AG04450 (cell line): ENCODE results near the gene EFTUD2. TPM values are rescaled to one million over a fixed set of nuclear protein-coding genes. Genes with fewer than 3 reads are reported as not detected.

Source experiments
- CTCF ChIA-PET: fragments of 300-600, 350-600 bp; formaldehyde crosslinking; extraction: SDS; loops from one replicate; lab custom pipeline; 2022; ENCODE audit warnings: antibody characterized with exemption, inconsistent platforms; lab: Charles Lee
- POLR2A ChIA-PET: fragments of 350-600 bp; formaldehyde crosslinking; extraction: SDS; loops from one replicate; lab custom pipeline; 2021; ENCODE audit warnings: antibody characterized with exemption, inconsistent platforms; lab: Yijun Ruan, JAX
- DNase-seq: peaks from one replicate; pipeline ENCODE4 v3.0.0-alpha.2; 2011; ENCODE audit warnings: low read depth, low spot score
- H3K27ac ChIP-seq: one replicate; pipeline ENCODE4 v1.5.1; 2012; ENCODE audit warnings: low read depth, low read length, control low read depth
- H3K27me3 ChIP-seq: one replicate; pipeline ENCODE4 v1.6.0; 2012; ENCODE audit warnings: low read length; ENCODE audit not compliant: control insufficient read depth, insufficient read depth
- H3K4me3 ChIP-seq: 2 replicates; pipeline ENCODE4 v1.5.1; 2011; ENCODE audit warnings: mild to moderate bottlenecking, low read depth, low read length, control low read depth
- H3K9me3 ChIP-seq: 2 replicates; pipeline ENCODE4 v1.5.1; 2012; ENCODE audit warnings: low read length; ENCODE audit not compliant: control insufficient read depth, insufficient read depth
- polyA plus RNA-seq: library from polyadenylated mRNA; depleted of rRNA; stranded (reverse); fragments of >200 nt; gene quantifications from 2 replicates; pipeline ENCODE4 v1.2.3, GENCODE V29; 2011
- TF ChIP-seq, protein P1 (sequence below): IDR thresholded peaks from 2 replicates; pipeline ENCODE4 v1.5.1; 2011; ENCODE audit warnings: low read depth, low read length, control low read depth, inconsistent platforms

Gene EFTUD2
- polyA plus RNA-seq, 1 experiment: 147 TPM

DNA sequence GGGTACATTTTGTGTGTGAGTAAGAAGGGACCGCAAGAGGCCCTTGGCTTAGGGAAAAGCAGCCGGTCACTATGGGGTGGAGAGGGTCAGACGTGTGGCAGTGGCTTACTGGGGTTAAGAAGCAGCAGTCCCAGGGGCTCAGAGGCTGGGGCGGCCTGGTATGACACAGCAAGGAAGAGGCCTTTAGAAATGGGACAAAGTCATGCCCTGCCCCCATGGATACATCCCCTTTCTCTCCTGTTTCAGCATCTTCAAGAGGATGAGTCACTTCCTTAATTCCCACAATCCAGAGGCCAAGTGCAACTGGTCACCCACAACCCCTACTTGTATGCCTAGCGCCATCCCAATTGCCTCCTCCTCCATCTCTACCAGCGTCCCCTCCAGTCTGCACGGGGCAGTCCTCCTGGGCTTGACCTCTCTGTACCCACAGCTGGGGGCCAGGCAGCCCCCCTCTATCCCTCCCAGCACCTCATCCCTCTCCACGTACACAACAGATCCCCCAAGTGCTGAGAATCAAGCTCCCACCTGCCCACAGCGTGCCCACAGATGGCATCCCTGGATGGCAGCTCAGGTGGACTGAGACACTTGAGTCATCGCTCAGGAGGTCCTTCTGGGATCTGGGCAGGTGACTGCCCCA is 6.9 kb upstream of the EFTUD2 start:
- POLR2A ChIA-PET: no interaction called here
- H3K9me3 ChIP-seq: peaks cover 3% of the 10 kb centered on the region; the same call in 1 of the 2 replicates
- TF ChIP-seq, protein P1, sequence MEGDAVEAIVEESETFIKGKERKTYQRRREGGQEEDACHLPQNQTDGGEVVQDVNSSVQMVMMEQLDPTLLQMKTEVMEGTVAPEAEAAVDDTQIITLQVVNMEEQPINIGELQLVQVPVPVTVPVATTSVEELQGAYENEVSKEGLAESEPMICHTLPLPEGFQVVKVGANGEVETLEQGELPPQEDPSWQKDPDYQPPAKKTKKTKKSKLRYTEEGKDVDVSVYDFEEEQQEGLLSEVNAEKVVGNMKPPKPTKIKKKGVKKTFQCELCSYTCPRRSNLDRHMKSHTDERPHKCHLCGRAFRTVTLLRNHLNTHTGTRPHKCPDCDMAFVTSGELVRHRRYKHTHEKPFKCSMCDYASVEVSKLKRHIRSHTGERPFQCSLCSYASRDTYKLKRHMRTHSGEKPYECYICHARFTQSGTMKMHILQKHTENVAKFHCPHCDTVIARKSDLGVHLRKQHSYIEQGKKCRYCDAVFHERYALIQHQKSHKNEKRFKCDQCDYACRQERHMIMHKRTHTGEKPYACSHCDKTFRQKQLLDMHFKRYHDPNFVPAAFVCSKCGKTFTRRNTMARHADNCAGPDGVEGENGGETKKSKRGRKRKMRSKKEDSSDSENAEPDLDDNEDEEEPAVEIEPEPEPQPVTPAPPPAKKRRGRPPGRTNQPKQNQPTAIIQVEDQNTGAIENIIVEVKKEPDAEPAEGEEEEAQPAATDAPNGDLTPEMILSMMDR: no peak
- no peaks in the 10 kb centered on the region for H3K27me3 ChIP-seq
- H3K4me3 ChIP-seq: no peak overlapping the region
- peak; percentile 73 for DNase-seq
- CTCF ChIA-PET: interaction anchor here (2.0 kb wide), 1 partner anchor 14 kb away, joined by 6 read pairs; no protein-coding TSS in a partner anchor
- peak overlapping the region; percentile 82 for H3K27ac ChIP-seq

DNA sequence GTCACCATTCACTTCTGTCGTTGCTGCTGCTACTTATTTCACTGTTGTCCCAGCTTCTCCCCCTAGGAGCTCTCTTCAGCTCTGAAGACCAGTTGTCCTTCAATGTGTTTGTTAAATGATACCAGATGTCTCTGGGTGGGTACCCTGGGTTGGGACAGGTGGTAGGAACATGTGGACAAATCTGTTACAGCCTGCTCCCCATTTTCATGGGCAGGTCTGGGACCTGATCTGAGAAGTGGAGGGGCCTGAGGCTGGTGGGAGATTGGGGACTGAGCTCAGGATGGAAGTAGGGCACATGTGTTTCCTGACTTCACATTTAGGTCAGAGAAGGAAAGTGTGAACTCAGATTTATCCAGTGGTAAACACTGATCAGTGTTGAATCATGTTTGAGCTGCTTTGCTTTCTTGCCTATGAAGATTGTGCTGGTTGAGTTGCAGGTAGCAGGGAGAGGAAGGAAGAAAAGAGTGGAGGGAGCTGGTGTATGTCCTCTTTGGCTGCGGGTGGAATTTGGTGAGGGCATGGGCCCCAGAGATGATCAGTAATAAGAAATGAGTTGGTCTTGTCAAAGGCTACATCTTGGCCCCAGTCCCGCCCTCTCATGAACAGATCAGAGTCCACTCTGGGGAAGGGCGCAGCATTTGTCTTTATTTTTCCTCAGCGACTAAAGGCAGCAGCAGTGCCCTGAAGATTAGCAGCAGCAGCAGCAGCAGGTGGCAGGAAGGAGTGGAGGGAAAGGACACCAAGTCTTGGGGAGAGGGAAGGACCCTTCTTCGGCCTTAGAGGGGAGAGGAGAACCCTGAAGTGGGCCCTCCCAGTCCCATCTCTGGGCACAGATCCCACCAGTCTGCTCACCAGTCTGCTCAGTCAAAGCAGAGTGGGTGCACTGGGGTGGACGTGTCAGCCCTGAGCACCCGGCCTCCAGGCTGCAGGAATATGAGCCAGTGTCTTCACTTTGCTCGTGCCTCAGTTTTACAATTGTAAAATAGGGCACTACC is 6.1 kb upstream of the EFTUD2 start:
- ChIA-PET CTCF (interaction anchor here (0.8 to 1.6 kb wide), 4 partner anchors 114 to 230 kb away, joined by 3 to 9 read pairs (median 4); partner anchors contain the start of gene ACBD4), POLR2A (no interaction called here)

DNA sequence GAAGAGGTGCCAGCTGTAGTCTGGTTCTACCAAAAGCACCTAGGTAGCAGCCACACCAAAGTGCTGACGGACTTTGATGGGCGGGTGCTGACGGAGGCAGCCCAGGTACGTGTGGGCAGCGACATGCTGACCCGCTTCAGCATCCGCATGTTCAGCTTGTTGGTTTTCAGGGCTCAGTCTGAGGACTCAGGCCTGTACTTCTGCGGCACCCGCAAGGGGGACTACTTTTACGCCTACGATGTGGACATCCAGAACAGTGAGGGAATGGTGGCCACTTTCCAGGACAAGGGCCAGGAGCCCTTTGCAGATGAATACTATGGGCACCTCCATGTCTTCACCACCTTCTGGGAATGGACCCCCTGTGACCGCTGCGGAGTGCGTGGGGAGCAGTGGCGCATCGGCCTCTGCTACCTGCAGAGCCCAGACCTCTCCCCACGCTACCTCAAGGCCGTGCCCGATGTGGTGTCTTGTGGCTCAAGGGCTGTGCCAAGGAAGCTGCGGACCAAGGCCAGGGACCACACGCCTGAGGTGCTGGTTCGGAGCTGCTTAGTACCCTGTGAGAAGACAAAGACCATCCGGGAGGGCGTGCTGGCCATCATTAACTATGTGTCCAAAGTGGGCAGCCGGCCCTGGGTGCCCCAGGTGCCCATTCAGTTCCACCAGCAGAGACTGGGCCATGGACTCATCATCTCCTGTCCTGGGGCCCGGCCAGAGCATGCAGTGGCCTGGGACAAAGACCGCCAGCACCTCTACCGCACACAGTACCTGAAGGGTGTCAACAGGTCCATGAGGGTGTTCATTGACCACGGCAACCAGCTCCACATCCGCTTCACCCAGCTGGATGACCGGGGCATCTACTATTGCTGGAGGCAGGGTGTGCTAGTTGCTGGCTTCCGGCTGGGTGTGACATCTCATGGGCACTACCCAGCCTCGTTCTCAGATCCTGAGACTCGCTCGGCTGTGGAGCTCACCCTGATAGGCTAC is 5.0 kb upstream of the EFTUD2 start:
- POLR2A ChIA-PET: no interaction called here
- TF ChIP-seq, protein P1: no peak
- peaks cover 3% of the 10 kb centered on the region; the same call in 1 of the 2 replicates for H3K9me3 ChIP-seq
- H3K27ac ChIP-seq: no peak overlapping the region
- H3K27me3 ChIP-seq: no peaks in the 10 kb centered on the region
- H3K4me3 ChIP-seq: no peak overlapping the region
- CTCF ChIA-PET: interaction anchor here (0.8 to 1.9 kb wide), 4 partner anchors 115 to 231 kb away, joined by 3 to 9 read pairs (median 5); partner anchors contain the start of gene ACBD4
- no peak for DNase-seq

More for the DNA sequence above, 6.1 kb upstream of the EFTUD2 start:
- DNase-seq: no peak
- H3K4me3 ChIP-seq: no peak overlapping the region
- peak overlapping the region; percentile 82 for H3K27ac ChIP-seq
- peaks cover 3% of the 10 kb centered on the region; the same call in 1 of the 2 replicates for H3K9me3 ChIP-seq
- no peaks in the 10 kb centered on the region for H3K27me3 ChIP-seq
- TF ChIP-seq, protein P1: no peak

DNA sequence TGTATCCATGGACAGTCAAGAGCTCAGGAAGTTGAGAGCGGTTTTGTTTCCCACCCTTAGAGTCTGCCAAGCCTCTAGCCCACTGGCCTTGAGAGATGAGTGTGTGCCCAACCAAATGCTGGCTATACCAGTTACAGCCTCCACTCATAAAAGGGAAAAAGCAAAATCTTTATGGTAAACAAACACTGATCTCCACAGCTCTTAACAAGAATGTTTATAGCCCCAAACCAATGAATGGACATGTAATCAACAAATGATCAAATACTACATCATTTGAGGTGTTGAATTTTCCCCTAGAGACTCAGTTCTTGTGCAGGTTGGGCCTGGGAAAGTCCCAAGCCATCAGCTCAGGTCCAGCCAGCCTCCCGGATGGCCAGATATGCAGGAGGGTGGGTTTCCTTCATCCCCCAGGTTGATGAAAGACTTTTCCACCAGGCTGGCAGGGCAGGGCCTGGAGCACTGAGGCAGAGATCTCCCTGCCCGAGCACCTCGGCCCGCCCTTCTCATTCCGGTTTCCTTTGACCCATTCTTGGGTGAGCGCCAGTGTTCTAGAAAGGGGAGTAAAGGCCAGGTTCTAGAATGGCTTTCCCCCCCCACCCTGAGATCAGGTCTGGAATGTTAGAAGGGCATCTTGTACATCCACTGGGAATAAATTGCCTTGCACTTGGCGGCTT is 3.9 kb upstream of the EFTUD2 start:
- Histone ChIP-seq H3K4me3 (no peak overlapping the region), H3K9me3 (peaks cover 3% of the 10 kb centered on the region; the same call in 1 of the 2 replicates), H3K27me3 (no peaks in the 10 kb centered on the region), H3K27ac (no peak overlapping the region)
- TF ChIP-seq, protein P1: no peak
- no peak for DNase-seq
- CTCF ChIA-PET: interaction anchor here (1.0 to 8.0 kb wide), 5 partner anchors 16 to 232 kb away, joined by 5 to 50 read pairs (median 6); partner anchors contain the start of gene ACBD4
- POLR2A ChIA-PET: no interaction called here
